Measurements from ENCODE around the gene SOS1. TPM values are rescaled to one million over a fixed set of nuclear protein-coding genes. Genes with fewer than 3 reads are reported as not detected.

SOS1 gene
- total RNA-seq, 1 experiment from 2014 or later: 28.4 TPM

GRCh38 chr2:39124000-39124745 is 3.3 kb upstream of the SOS1 start (continued):
- TF ChIP-seq USF1 (CRISPR knock-in tag; IDR thresholded peaks at IDR 0.05) (peak; percentile 79), ERG (CRISPR knock-in tag; IDR thresholded peaks at IDR 0.05) (no peak), RELA (CRISPR knock-in tag; IDR thresholded peaks at IDR 0.05; ENCODE audit: borderline replicate concordance) (no peak), EMX1 (CRISPR knock-in tag; IDR thresholded peaks at IDR 0.05) (no peak), MAX (CRISPR knock-in tag; IDR thresholded peaks at IDR 0.05) (peak; percentile 98), CDX4 (CRISPR knock-in tag; IDR thresholded peaks at IDR 0.05; ENCODE audit: borderline replicate concordance) (no peak), ZNF671 (CRISPR knock-in tag; IDR thresholded peaks at IDR 0.05) (no peak), CREB1 (CRISPR knock-in tag; IDR thresholded peaks at IDR 0.05) (peak; percentile 94), SOX15 (CRISPR knock-in tag; IDR thresholded peaks at IDR 0.05) (no peak), ZBTB21 (CRISPR knock-in tag; IDR thresholded peaks at IDR 0.05; ENCODE audit: borderline replicate concordance) (peak; percentile 83; the same call in 1 of the 2 replicates), NFYB (CRISPR knock-in tag; conservative IDR thresholded peaks at IDR 0.05; ENCODE audit: low read depth) (no peak), ATF1 (CRISPR knock-in tag; IDR thresholded peaks at IDR 0.05) (no peak), TCF7 (CRISPR knock-in tag; IDR thresholded peaks at IDR 0.05; ENCODE audit: low read depth) (no peak), HMGXB4 (CRISPR knock-in tag; IDR thresholded peaks at IDR 0.05) (peak; percentile 84), ETV6 (CRISPR knock-in tag; IDR thresholded peaks at IDR 0.05) (peak; percentile 96), ZNF512 (CRISPR knock-in tag; IDR thresholded peaks at IDR 0.05; ENCODE audit: borderline replicate concordance) (no peak), ESRRA (CRISPR knock-in tag; IDR thresholded peaks at IDR 0.05; ENCODE audit: borderline replicate concordance) (peak; percentile 46; the same call in 1 of the 2 replicates), IRF1 (CRISPR knock-in tag; IDR thresholded peaks at IDR 0.05) (no peak), AR (CRISPR knock-in tag; IDR thresholded peaks at IDR 0.05) (no peak), NR2C2 (CRISPR knock-in tag; IDR thresholded peaks at IDR 0.05) (no peak), E2F5 (CRISPR knock-in tag; IDR thresholded peaks at IDR 0.05) (peak; percentile 79; the same call in 1 of the 2 replicates), JAZF1 (CRISPR knock-in tag; IDR thresholded peaks at IDR 0.05) (no peak), ZNF425 (CRISPR knock-in tag; conservative IDR thresholded peaks at IDR 0.05) (no peak), ZNF317 (CRISPR knock-in tag; IDR thresholded peaks at IDR 0.05; ENCODE audit: borderline replicate concordance, low read depth) (no peak)

Data from WTC11 (cell line).